GM18499 (cell line): ENCODE data around the gene PHF23.

ENCODE experiments used
- ATAC-seq: cut with Tn5 transposase; IDR thresholded peaks from one replicate; pipeline ENCODE4 v1.9.1; 2021; ENCODE audit warnings: moderate number of reproducible peaks; ENCODE audit not compliant: insufficient read depth, unreplicated experiment

Gene PHF23

GRCh38 chr17:7208027-7208571 is 31.2 kb downstream of the PHF23 start:
- no peak for ATAC-seq

GRCh38 chr17:7207120-7208001 is 31.9 kb downstream of the PHF23 start:
- ATAC-seq, result no peak

GRCh38 chr17:7205561-7205960 is 33.7 kb downstream of the PHF23 start:
- ATAC-seq, result no peak

- no peak for ATAC-seq
Measured at GRCh38 chr17:7204828-7205461, 34.3 kb downstream of the PHF23 start.

GRCh38 chr17:7204336-7204735 is 34.9 kb downstream of the PHF23 start:
- ATAC-seq, result no peak

GRCh38 chr17:7203391-7203790 is 35.9 kb downstream of the PHF23 start:
- no peak for ATAC-seq

GRCh38 chr17:7196651-7197401 is 42.4 kb downstream of the PHF23 start:
- no peak for ATAC-seq

- ATAC-seq, result no peak
Measured at GRCh38 chr17:7195971-7196370, 43.3 kb downstream of the PHF23 start.

GRCh38 chr17:7192271-7192937 is 46.9 kb downstream of the PHF23 start:
- ATAC-seq, result no peak

GRCh38 chr17:7191571-7192270 is 47.5 kb downstream of the PHF23 start:
- ATAC-seq, result no peak

GRCh38 chr17:7191069-7191468 is 48.2 kb downstream of the PHF23 start:
- no peak for ATAC-seq

GRCh38 chr17:7190276-7190917 is 48.9 kb downstream of the PHF23 start:
- no peak for ATAC-seq

- no peak for ATAC-seq
Measured at GRCh38 chr17:7186241-7186640, 53.0 kb downstream of the PHF23 start.
